Suprapubic skin (tissue), 4 donors: ENCODE results near the gene AGO1.

Experiments used
- CTCF ChIP-seq, 2 donors: fragments of 200-600 bp in 1 of 2; fragments of 450-650 bp in 1 of 2; sonication (generic) in 1 of 2; IDR thresholded peaks; one replicate each; pipeline ENCODE4 v1.5.1; 2016 to 2019; ENCODE audit warnings: antibody characterized with exemption in 2 of 2, mild to moderate bottlenecking in 1 of 2, moderate library complexity in 1 of 2
- EP300 ChIP-seq: sonication (generic); formaldehyde crosslinking; IDR thresholded peaks from one replicate; pipeline ENCODE4 v1.6.1; 2017; ENCODE audit warnings: antibody characterized with exemption
- POLR2A ChIP-seq, 2 donors: fragments of 450-650 bp; IDR thresholded peaks; one replicate each; pipeline ENCODE4 v1.6.1; 2017; ENCODE audit warnings: antibody characterized with exemption in 2 of 2, mild to moderate bottlenecking in 2 of 2, moderate library complexity in 2 of 2
- POLR2AphosphoS5 ChIP-seq, 3 donors: sonication (generic); formaldehyde crosslinking; IDR thresholded peaks; one replicate each; pipeline ENCODE4 v1.6.1; 2017; ENCODE audit warnings: antibody characterized with exemption in 3 of 3

DNA sequence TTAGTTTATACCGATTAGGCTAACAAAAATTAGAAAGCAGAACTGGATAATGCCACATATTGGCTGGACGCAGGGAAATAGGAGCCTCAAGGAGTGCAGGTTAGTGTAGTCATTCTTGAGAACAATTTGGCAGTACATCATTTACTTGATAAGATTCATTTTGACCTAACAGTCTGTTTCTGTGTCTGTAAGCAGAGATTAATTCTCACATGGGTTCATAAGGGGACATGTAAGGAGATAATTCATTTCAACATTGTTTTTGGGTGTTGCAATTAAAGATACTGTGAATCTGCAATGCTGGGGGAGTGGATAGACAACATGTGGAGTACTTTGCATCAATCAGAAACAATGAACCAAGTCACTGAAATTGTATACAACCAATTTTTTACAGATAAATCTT, 79.9 kb downstream of the AGO1 start:
- no peak for TF ChIP-seq POLR2A (IDR thresholded peaks at IDR 0.05)
- no peak for TF ChIP-seq EP300
- no peak for TF ChIP-seq CTCF (IDR thresholded peaks at IDR 0.05)
- no peak for TF ChIP-seq POLR2AphosphoS5 (IDR thresholded peaks at IDR 0.05)
